MCF 10A (cell line): ENCODE results near the gene PTPRG. TPM values are rescaled to one million over a fixed set of nuclear protein-coding genes. Genes with fewer than 3 reads are reported as not detected.

Experiments
- BruUV-seq: library from RNA; stranded (reverse); fragments of 400-500 nt; replicated peaks from 2 replicates; lab custom pipeline; 2021; lab: Mats Ljungman, UMichigan
- CTCF ChIA-PET: fragments of 300-600 bp; sonication (Branson Sonifier 250); formaldehyde crosslinking; extraction: SDS; loops from one replicate; lab custom pipeline; 2021; ENCODE audit warnings: antibody characterized with exemption, inconsistent platforms; lab: Yijun Ruan, JAX
- POLR2A ChIA-PET: fragments of 300-600, 350-650 bp; sonication (Branson Sonifier 250); formaldehyde crosslinking; extraction: SDS; loops from one replicate; lab custom pipeline; 2020; ENCODE audit warnings: antibody characterized with exemption, inconsistent platforms; lab: Yijun Ruan, JAX
- DNase-seq: peaks from one replicate; pipeline ENCODE4 v3.0.0-alpha.2; 2018; ENCODE audit not compliant: unreplicated experiment
- H3K27ac Mint-ChIP-seq: one replicate; pipeline ENCODE4 v1.8.0; 2022; ENCODE audit warnings: mild to moderate bottlenecking, low read depth, mixed read lengths; ENCODE audit not compliant: unreplicated experiment
- H3K27me3 Mint-ChIP-seq: one replicate; pipeline ENCODE4 v1.8.0; 2022; ENCODE audit warnings: mixed read lengths; ENCODE audit not compliant: insufficient read depth, unreplicated experiment
- H3K36me3 Mint-ChIP-seq: one replicate; pipeline ENCODE4 v1.8.0; 2022; ENCODE audit warnings: mild to moderate bottlenecking, moderate library complexity, mixed read lengths; ENCODE audit not compliant: insufficient read depth, unreplicated experiment
- H3K4me1 Mint-ChIP-seq: one replicate; pipeline ENCODE4 v1.8.0; 2022; ENCODE audit warnings: mixed read lengths; ENCODE audit not compliant: insufficient read depth, unreplicated experiment
- H3K4me3 Mint-ChIP-seq: one replicate; pipeline ENCODE4 v1.8.0; 2022; ENCODE audit warnings: mild to moderate bottlenecking, moderate library complexity, mixed read lengths; ENCODE audit not compliant: unreplicated experiment
- H3K9me3 Mint-ChIP-seq: one replicate; pipeline ENCODE4 v1.8.0; 2022; ENCODE audit warnings: mixed read lengths; ENCODE audit not compliant: unreplicated experiment
- intact Hi-C: fragments of 100-400 bp; cut with micrococcal nuclease; formaldehyde crosslinking; loops from 2 replicates; pipeline ENCODE4 v1.14.1; 2022
- total RNA-seq: library from RNA; stranded (reverse); gene quantifications from 2 replicates; pipeline ENCODE4 v1.2.3, GENCODE V29; 2022
- TF ChIP-seq, protein P1 (sequence below): fragments of 200-600 bp; IDR thresholded peaks from one replicate; pipeline ENCODE4 v1.8.0; 2022; ENCODE audit warnings: antibody characterized with exemption, mild to moderate bottlenecking; ENCODE audit not compliant: unreplicated experiment

Gene PTPRG
- total RNA-seq, 1 experiment from 2014 or later, result 54.5 TPM

GRCh38 chr3:61789861-61790260 is 228.5 kb downstream of the PTPRG start:
- H3K4me1 Mint-ChIP-seq, result peaks cover 4% of the 10 kb centered on the region
- TF ChIP-seq, protein P1, sequence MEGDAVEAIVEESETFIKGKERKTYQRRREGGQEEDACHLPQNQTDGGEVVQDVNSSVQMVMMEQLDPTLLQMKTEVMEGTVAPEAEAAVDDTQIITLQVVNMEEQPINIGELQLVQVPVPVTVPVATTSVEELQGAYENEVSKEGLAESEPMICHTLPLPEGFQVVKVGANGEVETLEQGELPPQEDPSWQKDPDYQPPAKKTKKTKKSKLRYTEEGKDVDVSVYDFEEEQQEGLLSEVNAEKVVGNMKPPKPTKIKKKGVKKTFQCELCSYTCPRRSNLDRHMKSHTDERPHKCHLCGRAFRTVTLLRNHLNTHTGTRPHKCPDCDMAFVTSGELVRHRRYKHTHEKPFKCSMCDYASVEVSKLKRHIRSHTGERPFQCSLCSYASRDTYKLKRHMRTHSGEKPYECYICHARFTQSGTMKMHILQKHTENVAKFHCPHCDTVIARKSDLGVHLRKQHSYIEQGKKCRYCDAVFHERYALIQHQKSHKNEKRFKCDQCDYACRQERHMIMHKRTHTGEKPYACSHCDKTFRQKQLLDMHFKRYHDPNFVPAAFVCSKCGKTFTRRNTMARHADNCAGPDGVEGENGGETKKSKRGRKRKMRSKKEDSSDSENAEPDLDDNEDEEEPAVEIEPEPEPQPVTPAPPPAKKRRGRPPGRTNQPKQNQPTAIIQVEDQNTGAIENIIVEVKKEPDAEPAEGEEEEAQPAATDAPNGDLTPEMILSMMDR, result no peak
- DNase-seq, result no peak
- no peaks in the 10 kb centered on the region for H3K9me3 Mint-ChIP-seq
- no peaks in the 10 kb centered on the region for H3K27me3 Mint-ChIP-seq
- ChIA-PET CTCF (interaction anchor here (0.6 kb wide), 1 partner anchor 74 kb away, joined by 3 read pairs; no protein-coding TSS in a partner anchor), POLR2A (no interaction called here)
- intact Hi-C loops, result no loop called here
- peaks cover 5% of the 10 kb centered on the region for H3K36me3 Mint-ChIP-seq
- no peak overlapping the region for H3K4me3 Mint-ChIP-seq
- H3K27ac Mint-ChIP-seq, result no peak overlapping the region
- no TSS peak for BruUV-seq

DNA sequence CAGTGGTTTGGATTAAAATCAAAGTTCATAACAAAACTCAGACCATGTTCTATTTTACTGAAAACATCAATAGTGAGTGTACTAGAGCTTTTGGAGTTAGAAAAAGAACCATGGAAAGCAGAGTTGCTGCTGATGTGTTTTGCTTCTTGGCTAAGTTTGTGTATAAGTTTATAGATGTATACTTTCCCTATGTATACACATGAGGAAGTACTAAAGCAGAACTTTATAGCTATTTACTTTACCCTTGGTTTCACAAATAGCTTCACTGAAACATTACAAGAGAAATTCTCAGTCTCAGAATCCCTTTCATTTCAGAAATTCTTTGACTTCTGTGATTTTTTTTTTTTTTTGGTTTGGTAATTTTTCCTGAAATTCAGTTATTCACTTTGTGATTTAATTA is 229.0 kb downstream of the PTPRG start:
- intact Hi-C loops, result no loop called here
- CTCF ChIA-PET, result interaction anchor here (0.6 kb wide), 1 partner anchor 75 kb away, joined by 3 read pairs; no protein-coding TSS in a partner anchor

DNA sequence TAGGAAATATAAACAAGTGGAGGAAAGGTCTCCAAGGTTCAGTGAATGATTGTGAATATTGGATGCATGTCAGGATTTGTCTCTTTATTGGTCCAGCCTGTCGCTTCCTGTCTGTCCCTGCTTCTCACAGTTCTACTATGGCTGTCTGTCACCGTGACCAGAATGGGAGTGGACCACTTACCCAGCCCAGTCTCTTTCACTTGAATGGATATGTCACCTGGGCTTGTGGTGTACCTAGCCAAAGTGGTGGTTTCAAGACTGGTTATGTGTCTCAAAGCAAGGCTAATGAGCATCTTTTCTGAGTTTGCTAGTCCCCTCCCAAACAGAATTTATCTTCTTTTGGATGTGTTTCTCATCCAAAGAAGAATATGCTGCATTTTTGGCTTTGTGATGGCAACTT is 231.7 kb downstream of the PTPRG start:
- peaks cover 11% of the 10 kb centered on the region for H3K36me3 Mint-ChIP-seq
- DNase-seq, result no peak
- intact Hi-C loops, result no loop called here
- H3K4me3 Mint-ChIP-seq, result no peak overlapping the region
- peaks cover 4% of the 10 kb centered on the region for H3K4me1 Mint-ChIP-seq
- no peaks in the 10 kb centered on the region for H3K27me3 Mint-ChIP-seq
- no peaks in the 10 kb centered on the region for H3K9me3 Mint-ChIP-seq
- no peak overlapping the region for H3K27ac Mint-ChIP-seq
- CTCF ChIA-PET, result no interaction called here
- POLR2A ChIA-PET, result no interaction called here
- no TSS peak for BruUV-seq
- TF ChIP-seq, protein P1, result no peak

More for the DNA sequence above, 229.0 kb downstream of the PTPRG start:
- no TSS peak for BruUV-seq
- Mint-ChIP-seq H3K4me3 (no peak overlapping the region), H3K9me3 (no peaks in the 10 kb centered on the region), H3K4me1 (peaks cover 4% of the 10 kb centered on the region), H3K36me3 (peaks cover 5% of the 10 kb centered on the region), H3K27me3 (no peaks in the 10 kb centered on the region), H3K27ac (no peak overlapping the region)
- TF ChIP-seq, protein P1, result no peak
- no peak for DNase-seq
- POLR2A ChIA-PET, result interaction anchor here (0.6 kb wide), 1 partner anchor 116 kb away, joined by 3 read pairs; no protein-coding TSS in a partner anchor

DNA sequence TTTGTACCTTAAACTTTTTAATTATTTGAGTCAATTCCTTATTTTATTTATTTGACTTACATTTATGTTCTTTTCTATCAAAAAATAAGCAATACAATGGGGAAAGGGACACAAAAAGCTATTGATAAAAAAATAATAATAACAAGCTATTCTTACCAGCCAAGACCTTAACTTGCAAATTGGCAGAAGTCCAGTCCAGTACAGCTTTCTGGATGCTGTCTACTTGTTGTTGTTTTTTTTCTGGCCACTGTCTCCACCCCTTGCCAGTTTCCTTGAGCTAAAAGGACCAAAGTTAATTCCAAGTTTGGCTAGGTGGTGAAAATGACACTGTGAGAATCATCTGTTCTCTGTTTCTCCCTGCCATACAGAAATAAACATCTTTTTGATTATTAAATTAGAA is 232.2 kb downstream of the PTPRG start:
- Mint-ChIP-seq H3K9me3 (no peaks in the 10 kb centered on the region), H3K27me3 (no peaks in the 10 kb centered on the region), H3K4me1 (peaks cover 4% of the 10 kb centered on the region), H3K36me3 (peaks cover 11% of the 10 kb centered on the region), H3K27ac (no peak overlapping the region), H3K4me3 (no peak overlapping the region)
- POLR2A ChIA-PET, result no interaction called here
- no TSS peak for BruUV-seq
- CTCF ChIA-PET, result no interaction called here
- no peak for DNase-seq
- intact Hi-C loops, result no loop called here
- TF ChIP-seq, protein P1, result no peak
